Measurements from ENCODE around the gene P3R3URF.

P3R3URF gene

DNA sequence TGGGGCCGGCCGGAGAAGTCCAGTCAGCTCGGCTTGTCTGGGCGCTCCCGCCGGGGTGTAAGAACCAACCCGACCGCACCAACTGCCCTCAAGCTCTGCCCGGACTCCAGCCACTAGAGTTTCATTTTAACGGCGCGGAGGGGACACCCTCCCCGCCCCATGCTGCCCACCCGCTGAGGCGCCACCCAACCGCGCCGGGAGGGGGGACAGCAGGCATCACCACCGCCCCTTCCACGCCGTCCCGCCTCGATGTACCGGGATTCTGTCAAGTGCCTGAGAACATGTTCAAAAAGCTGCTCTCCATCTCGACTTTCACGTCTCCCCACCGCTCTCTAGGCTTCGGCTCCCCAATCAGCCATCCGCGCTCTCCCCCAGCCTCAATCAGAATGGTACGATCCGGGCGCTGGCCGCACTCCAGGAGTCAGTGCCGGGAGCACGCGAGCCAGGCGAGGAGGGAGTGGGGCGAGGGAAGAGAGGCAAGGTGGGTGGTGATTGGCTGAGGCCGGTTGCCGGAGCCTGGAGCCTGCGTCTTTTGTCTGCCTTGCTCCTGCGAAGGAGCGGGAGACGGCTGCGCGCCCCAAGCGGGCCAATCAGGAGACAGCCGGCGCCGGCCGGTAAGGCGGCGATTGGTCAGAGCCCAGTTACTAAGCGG is 43.6 kb downstream of the P3R3URF start, which contains the start of gene PIK3R3:
Gene PIK3R3, minus strand, starts transcription at position 101 of the 652 bp plus-strand sequence. CDS start 677 bp downstream, outside the sequence.
- TF ChIP-seq, protein P1, sequence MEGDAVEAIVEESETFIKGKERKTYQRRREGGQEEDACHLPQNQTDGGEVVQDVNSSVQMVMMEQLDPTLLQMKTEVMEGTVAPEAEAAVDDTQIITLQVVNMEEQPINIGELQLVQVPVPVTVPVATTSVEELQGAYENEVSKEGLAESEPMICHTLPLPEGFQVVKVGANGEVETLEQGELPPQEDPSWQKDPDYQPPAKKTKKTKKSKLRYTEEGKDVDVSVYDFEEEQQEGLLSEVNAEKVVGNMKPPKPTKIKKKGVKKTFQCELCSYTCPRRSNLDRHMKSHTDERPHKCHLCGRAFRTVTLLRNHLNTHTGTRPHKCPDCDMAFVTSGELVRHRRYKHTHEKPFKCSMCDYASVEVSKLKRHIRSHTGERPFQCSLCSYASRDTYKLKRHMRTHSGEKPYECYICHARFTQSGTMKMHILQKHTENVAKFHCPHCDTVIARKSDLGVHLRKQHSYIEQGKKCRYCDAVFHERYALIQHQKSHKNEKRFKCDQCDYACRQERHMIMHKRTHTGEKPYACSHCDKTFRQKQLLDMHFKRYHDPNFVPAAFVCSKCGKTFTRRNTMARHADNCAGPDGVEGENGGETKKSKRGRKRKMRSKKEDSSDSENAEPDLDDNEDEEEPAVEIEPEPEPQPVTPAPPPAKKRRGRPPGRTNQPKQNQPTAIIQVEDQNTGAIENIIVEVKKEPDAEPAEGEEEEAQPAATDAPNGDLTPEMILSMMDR (IDR thresholded peaks at IDR 0.05; ENCODE audit: insufficient read depth, missing control alignments): no peak
- no peak for FAIRE-seq
- DNase-seq (ENCODE audit: insufficient read length, low spot score): peak; percentile 78

GRCh38 chr1:46131712-46132528 is 44.4 kb downstream of the P3R3URF start:
- TF ChIP-seq, protein P1 (IDR thresholded peaks at IDR 0.05; ENCODE audit: insufficient read depth, missing control alignments): no peak
- FAIRE-seq: no peak
- DNase-seq (ENCODE audit: insufficient read length, low spot score): no peak

DNA sequence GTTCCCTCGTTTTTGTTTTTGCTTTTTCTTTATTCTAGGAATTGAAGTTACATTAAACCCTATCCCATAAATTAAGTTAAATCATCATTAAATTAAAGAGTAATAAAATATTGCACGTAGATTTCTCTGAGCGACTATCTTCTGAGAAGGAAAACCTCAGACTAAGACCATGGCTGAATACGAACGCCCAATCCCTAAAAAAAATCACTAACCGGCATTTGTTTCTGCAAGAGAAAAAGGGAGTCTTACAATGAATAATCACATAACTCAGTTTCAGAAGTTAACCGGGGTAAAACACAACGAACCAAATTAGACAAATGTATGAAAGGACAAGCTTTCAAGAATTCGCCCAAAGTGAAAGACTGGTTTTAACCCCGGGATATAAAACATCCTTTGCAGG is 45.2 kb downstream of the P3R3URF start:
- DNase-seq (ENCODE audit: insufficient read length, low spot score) (no peak), FAIRE-seq (no peak)
- TF ChIP-seq, protein P1 (IDR thresholded peaks at IDR 0.05; ENCODE audit: insufficient read depth, missing control alignments): no peak

DNA sequence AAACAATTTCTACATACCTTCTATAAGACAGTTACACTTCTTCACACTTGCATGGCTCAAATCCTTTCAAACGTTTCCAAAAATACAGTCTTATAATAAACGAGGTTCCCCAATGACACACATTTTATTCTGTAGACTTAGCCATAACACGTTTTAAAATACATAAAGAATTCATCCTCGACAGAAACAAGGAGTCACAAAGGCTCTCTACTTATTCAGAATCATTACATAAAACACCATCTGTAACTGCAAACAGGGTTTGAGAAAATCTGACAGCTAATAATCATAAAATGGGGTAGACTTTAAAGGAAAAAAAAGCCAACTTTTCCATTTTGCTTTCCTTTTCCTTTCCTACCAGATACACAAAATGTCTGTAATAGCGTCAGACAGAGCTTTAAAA is 45.7 kb downstream of the P3R3URF start:
- TF ChIP-seq, protein P1 (IDR thresholded peaks at IDR 0.05; ENCODE audit: insufficient read depth, missing control alignments): no peak
- DNase-seq (ENCODE audit: insufficient read length, low spot score) (no peak), FAIRE-seq (no peak)

DNA sequence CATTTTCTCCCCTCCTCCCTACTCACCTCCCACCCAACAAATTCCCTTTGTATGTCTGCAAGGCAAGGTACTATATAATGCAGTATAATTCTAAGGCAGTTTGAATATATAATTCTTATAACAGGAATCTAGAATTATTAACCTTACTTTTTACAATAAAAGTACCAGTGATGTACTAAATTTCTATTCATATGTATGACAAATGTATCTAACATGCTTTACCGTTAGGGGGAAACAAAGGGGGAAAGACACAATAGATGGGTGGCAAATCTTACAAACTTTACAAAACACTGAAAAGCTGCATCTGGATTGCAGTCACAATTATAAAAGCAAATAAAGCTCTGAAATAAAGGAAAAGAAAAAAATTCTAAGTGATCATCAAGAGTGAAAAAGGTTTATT is 46.2 kb downstream of the P3R3URF start:
- no peak for FAIRE-seq

DNA sequence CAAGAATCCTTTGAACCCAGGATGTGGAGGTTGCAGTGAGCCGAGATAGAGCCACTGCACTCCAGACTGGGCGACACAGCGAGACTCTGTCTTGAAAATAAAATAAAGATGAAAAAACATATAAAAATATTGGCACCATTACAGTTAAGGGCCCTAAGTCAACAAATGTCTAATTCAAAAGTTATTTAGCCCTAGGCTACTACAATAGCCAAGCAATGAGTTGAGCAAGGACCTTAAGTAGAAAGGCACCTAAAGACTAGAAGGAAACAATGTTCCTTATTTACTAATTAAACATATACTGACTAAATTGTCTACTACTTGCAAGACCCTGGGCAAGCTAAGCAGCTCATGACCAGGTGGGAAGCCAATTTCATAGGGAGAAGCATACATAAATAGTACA is 47.9 kb downstream of the P3R3URF start:
- DNase-seq (ENCODE audit: insufficient read length, low spot score): no peak
- TF ChIP-seq, protein P1 (IDR thresholded peaks at IDR 0.05; ENCODE audit: insufficient read depth, missing control alignments): no peak
- no peak for FAIRE-seq

More for the DNA sequence above, 46.2 kb downstream of the P3R3URF start:
- DNase-seq (ENCODE audit: insufficient read length, low spot score): no peak
- TF ChIP-seq, protein P1 (IDR thresholded peaks at IDR 0.05; ENCODE audit: insufficient read depth, missing control alignments): no peak

All from D721Med (cell line).